Chondrocyte (in vitro differentiated cells): ENCODE results near the gene DPEP2NB. TPM values are rescaled to one million over a fixed set of nuclear protein-coding genes. Genes with fewer than 3 reads are reported as not detected.

Experiments used
- DNase-seq: peaks from one replicate; pipeline ENCODE4 v3.0.0; 2021; ENCODE audit warnings: mixed read lengths, low spot score
- H3K27ac Mint-ChIP-seq: one replicate; pipeline ENCODE4 v1.8.0; 2021; ENCODE audit warnings: mild to moderate bottlenecking, moderate library complexity, mixed read lengths; ENCODE audit not compliant: unreplicated experiment
- H3K27me3 Mint-ChIP-seq: 2 replicates; pipeline ENCODE4 v1.8.0; 2021; ENCODE audit warnings: low read depth, mixed read lengths
- H3K36me3 Mint-ChIP-seq: 2 replicates; pipeline ENCODE4 v1.8.0; 2021; ENCODE audit warnings: low read depth, mixed read lengths
- H3K4me1 Mint-ChIP-seq: 2 replicates; pipeline ENCODE4 v1.8.0; 2021; ENCODE audit warnings: low read depth, mild to moderate bottlenecking, mixed read lengths
- H3K4me3 Mint-ChIP-seq: one replicate; pipeline ENCODE4 v1.8.0; 2021; ENCODE audit warnings: mild to moderate bottlenecking, moderate library complexity, mixed read lengths; ENCODE audit not compliant: unreplicated experiment
- H3K9me3 Mint-ChIP-seq: 2 replicates; pipeline ENCODE4 v1.8.0; 2021; ENCODE audit warnings: low read depth, mixed read lengths
- CTCF ChIP-seq: fragments of 200-600 bp; sonication (generic); IDR thresholded peaks from 2 replicates; pipeline ENCODE4 v1.5.0; 2021; ENCODE audit warnings: antibody characterized with exemption, mild to moderate bottlenecking, moderate library complexity
- total RNA-seq: library from RNA; stranded (reverse); gene quantifications from 3 replicates; pipeline ENCODE4 v1.2.1, GENCODE V29; 2021

The DPEP2NB gene
- total RNA-seq, 1 donor from 2014 or later = not detected

GRCh38 chr16:67988675-67989074 is 27.0 kb downstream of the DPEP2NB start:
- no peak for DNase-seq
- no peaks in the 10 kb centered on the region for H3K27me3 Mint-ChIP-seq
- peaks cover 3% of the 10 kb centered on the region for H3K4me1 Mint-ChIP-seq
- TF ChIP-seq CTCF = no peak
- no peaks in the 10 kb centered on the region for H3K9me3 Mint-ChIP-seq
- H3K27ac Mint-ChIP-seq = no peak overlapping the region
- H3K4me3 Mint-ChIP-seq = no peak overlapping the region
- no peaks in the 10 kb centered on the region for H3K36me3 Mint-ChIP-seq

DNA sequence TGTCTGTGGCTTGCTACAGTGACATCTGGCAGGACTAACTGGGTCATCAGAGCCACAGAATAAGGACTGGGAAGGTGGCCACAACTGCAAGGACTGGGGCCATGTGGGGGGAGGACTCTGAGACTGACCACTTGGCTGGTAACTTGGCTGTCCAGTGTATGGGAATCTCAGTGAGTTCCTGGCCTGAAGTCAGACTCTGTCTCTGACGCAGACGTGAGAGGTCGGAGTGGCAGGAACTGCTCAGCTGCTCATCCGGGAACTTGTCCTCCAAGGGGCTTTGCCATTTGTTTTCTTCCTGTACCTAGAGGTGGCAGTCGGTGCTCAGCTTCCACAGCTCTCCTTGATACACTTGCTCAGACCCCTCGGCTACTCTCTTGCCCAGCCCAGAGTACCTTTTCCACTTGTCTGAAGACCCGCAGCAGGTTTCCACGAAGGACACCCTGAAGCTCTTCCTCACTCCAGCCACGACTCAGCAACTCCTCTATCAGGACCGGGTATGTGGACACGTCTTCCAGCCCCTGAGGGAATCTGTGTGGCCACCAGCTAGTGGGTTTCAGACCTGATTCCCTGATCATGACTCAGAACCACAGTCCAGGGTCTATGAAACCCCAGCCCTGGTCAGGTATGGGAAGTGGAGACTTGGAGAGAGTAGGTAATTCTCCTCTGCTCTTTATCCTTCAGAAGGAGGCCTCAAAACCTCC is 28.1 kb downstream of the DPEP2NB start:
- Mint-ChIP-seq H3K4me3 (no peak overlapping the region), H3K9me3 (no peaks in the 10 kb centered on the region), H3K27me3 (no peaks in the 10 kb centered on the region), H3K27ac (no peak overlapping the region), H3K36me3 (no peaks in the 10 kb centered on the region), H3K4me1 (no peaks in the 10 kb centered on the region)
- no peak for DNase-seq
- TF ChIP-seq CTCF = no peak

DNA sequence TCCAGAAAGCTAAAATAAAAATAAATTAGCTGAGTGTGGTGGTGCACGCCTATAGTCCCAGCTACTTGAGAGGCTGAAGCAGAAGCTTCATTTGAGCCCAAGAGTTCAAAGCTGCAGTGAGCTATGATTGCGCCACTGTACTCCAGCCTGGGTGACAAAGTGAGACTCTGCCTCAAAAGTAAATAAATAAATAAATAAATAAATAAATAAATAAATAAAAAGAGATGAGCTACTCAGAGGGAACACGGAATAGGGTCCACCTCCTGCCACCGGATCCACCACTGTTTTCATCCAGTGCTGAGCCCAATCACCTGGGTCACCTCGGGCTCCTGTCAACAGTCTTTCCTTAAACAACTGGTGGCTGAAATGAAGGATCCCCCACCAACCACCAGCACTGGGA is 28.8 kb downstream of the DPEP2NB start:
- no peaks in the 10 kb centered on the region for H3K36me3 Mint-ChIP-seq
- no peak for DNase-seq
- no peak overlapping the region for H3K27ac Mint-ChIP-seq
- H3K4me1 Mint-ChIP-seq = no peaks in the 10 kb centered on the region
- no peaks in the 10 kb centered on the region for H3K27me3 Mint-ChIP-seq
- no peak overlapping the region for H3K4me3 Mint-ChIP-seq
- H3K9me3 Mint-ChIP-seq = no peaks in the 10 kb centered on the region
- TF ChIP-seq CTCF = no peak

DNA sequence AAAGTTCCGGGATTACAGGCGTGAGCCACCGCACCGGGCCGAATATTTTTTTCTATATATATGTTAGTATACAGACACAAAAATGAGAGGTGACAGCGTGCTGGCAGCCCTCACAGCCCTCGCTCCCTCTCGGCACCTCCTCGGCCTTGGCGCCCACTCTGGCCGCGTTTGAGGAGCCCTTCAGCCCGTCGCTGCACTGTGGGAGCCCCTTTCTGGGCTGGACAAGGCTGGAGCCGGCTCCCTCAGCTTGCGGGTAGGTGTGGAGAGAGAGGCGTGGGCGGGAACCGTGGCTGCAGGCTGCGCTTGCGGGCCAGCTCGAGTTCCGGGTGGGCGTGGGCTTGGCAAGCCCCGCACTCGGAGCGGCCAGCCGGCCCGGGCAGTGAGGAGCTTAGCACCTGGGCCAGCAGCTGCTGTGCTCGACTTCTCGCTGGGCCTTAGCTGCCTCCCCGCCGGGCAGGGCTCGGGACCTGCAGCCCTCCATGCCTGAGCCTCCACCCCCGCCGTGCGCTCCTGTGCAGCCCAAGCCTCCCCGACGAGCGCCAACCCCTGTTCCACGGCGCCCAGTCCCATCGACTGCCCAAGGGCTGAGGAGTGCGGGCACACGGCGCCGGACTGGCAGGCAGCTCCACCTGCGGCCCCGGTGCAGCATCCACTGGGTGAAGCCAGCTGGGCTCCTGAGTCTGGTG is 33.6 kb downstream of the DPEP2NB start:
- Mint-ChIP-seq H3K36me3 (no peaks in the 10 kb centered on the region), H3K9me3 (no peaks in the 10 kb centered on the region), H3K27ac (no peak overlapping the region), H3K4me1 (no peaks in the 10 kb centered on the region), H3K4me3 (no peak overlapping the region), H3K27me3 (peaks cover 6% of the 10 kb centered on the region)
- peak; percentile 75 for DNase-seq
- TF ChIP-seq CTCF = no peak

- Mint-ChIP-seq H3K4me3 (no peak within 1 kb of the TSS), H3K27ac (no peak within 1 kb of the TSS), H3K27me3 (peaks cover 6% of the 10 kb centered on the region), H3K36me3 (no peaks in the 10 kb centered on the region), H3K4me1 (no peaks in the 10 kb centered on the region), H3K9me3 (no peaks in the 10 kb centered on the region)
- peak; percentile 34 for TF ChIP-seq CTCF
- peak; percentile 86 for DNase-seq
Observed at GRCh38 chr16:67979955-67980678, 35.6 kb downstream of the DPEP2NB start, which contains the start of gene DPEP3. Gene DPEP3, minus strand, starts transcription at chr16:67980499. Its CDS starts 119 bp downstream, at chr16:67980380.
